ENCODE results near the gene GIT2.
"Not testable (repeated sequence)": the region's sequence is repeated elsewhere in the genome, so short reads cannot be mapped to it uniquely, and the experiment has no call there.

The GIT2 gene

GRCh38 chr12:109930028-109930800 is 66.0 kb downstream of the GIT2 start:
- ChIA-PET CTCF (interaction anchor here (0.7 to 3.7 kb wide), 3 partner anchors 23 to 86 kb away, joined by 3 to 27 read pairs (median 4); no protein-coding TSS in a partner anchor), POLR2A (no interaction called here)
- H3K27ac ChIP-seq (ENCODE audit: extremely low read depth, low read depth, low read length), result no peak overlapping the region
- TF ChIP-seq ZNF571 (tag by site-specific recombination; IDR thresholded peaks at IDR 0.05) (no peak), MZF1 (tag by site-specific recombination; IDR thresholded peaks at IDR 0.05; ENCODE audit: borderline replicate concordance) (no peak), RBAK (tag by site-specific recombination; IDR thresholded peaks at IDR 0.05) (no peak), PRDM2 (tag by site-specific recombination; IDR thresholded peaks at IDR 0.05; ENCODE audit: borderline replicate concordance) (no peak), ZNF391 (tag by site-specific recombination; IDR thresholded peaks at IDR 0.05; ENCODE audit: borderline replicate concordance, low read depth) (no peak), ZNF549 (tag by site-specific recombination; IDR thresholded peaks at IDR 0.05) (no peak), ZNF202 (tag by site-specific recombination; IDR thresholded peaks at IDR 0.05; ENCODE audit: borderline replicate concordance) (no peak), ZNF211 (tag by site-specific recombination; IDR thresholded peaks at IDR 0.05; ENCODE audit: low read depth) (no peak), ZNF10 (tag by site-specific recombination; IDR thresholded peaks at IDR 0.05) (no peak), ZNF362 (tag by site-specific recombination; IDR thresholded peaks at IDR 0.05) (no peak), ZNF157 (tag by site-specific recombination; IDR thresholded peaks at IDR 0.05) (no peak), INSM2 (tag by site-specific recombination; IDR thresholded peaks at IDR 0.05) (no peak), ZBTB26 (tag by site-specific recombination; optimal IDR thresholded peaks at IDR 0.05) (no peak), ZXDB (tag by site-specific recombination; IDR thresholded peaks at IDR 0.05) (no peak), ZIC2 (tag by site-specific recombination; IDR thresholded peaks at IDR 0.05) (no peak), ZNF175 (tag by site-specific recombination; IDR thresholded peaks at IDR 0.05) (no peak), ZNF530 (tag by site-specific recombination; IDR thresholded peaks at IDR 0.05; ENCODE audit: low read depth) (no peak)
- no peak overlapping the region for H3K4me3 ChIP-seq (ENCODE audit: low read depth, low read length)
- no peaks in the 10 kb centered on the region for H3K9me3 ChIP-seq (ENCODE audit: control insufficient read depth, insufficient read depth, low read depth, low read length)
- no peaks in the 10 kb centered on the region for H3K4me1 ChIP-seq (ENCODE audit: control insufficient read depth, insufficient read depth, low read length)
- peaks cover 17 to 55% of the 10 kb centered on the region in 2 experiments for H3K36me3 ChIP-seq (ENCODE audit: control insufficient read depth in 2 of 2, insufficient read depth in 1 of 2, low read length in 2 of 2)

DNA sequence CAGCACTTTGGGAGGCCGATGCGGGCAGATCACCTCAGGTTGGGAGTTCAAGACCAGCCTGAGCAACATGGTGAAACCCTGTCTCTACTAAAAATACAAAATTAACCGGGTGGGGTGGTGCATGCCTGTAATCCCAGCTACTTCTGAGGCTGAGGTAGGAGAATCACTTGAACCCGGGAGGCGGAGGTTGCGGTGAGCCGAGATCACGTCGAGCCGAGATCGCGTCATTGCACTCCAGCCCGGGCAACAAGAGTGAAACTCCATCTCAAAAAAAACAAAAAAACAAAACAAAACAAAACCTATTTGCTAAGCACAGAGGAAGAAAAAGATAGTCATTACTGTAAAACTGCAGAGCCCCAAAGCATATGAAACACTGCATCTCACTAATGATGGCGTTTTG is 66.8 kb downstream of the GIT2 start:
- peaks cover 12 to 51% of the 10 kb centered on the region in 2 experiments for H3K36me3 ChIP-seq (ENCODE audit: control insufficient read depth in 2 of 2, insufficient read depth in 1 of 2, low read length in 2 of 2)
- H3K4me3 ChIP-seq (ENCODE audit: low read depth, low read length); H3K9me3 ChIP-seq (ENCODE audit: control insufficient read depth, insufficient read depth, low read depth, low read length); H3K27ac ChIP-seq (ENCODE audit: extremely low read depth, low read depth, low read length); POLR2A ChIA-PET; H3K4me1 ChIP-seq (ENCODE audit: control insufficient read depth, insufficient read depth, low read length): not testable (repeated sequence)
- CTCF ChIA-PET, result interaction anchor here (0.8 to 3.7 kb wide), 3 partner anchors 22 to 75 kb away, joined by 3 to 27 read pairs (median 3); no protein-coding TSS in a partner anchor
